Adrenal gland (tissue), 5 donors: Measurements from ENCODE around the gene MAGEE1.

ENCODE experiments used
- POLR2A ChIP-seq, 2 donors: fragments of 450-650 bp; IDR thresholded peaks; one replicate each; pipeline ENCODE4 v1.6.1; 2017; ENCODE audit warnings: antibody characterized with exemption in 2 of 2, mild to moderate bottlenecking in 2 of 2, moderate library complexity in 1 of 2
- TF ChIP-seq, protein P1 (sequence below), 6 experiments: fragments of 450-650 bp in 4 of 6; fragments of 200-600 bp in 2 of 6; sonication (generic) in 1 of 6; IDR thresholded peaks; 1 replicate in 5 of 6; 2 replicates in 1 of 6; pipeline versions ENCODE4 v1.5.1 to v1.8.0; 2016 to 2021; ENCODE audit warnings: antibody characterized with exemption in 6 of 6, mild to moderate bottlenecking in 2 of 6, moderate library complexity in 1 of 6
- donor health status: DM: no; HTN: no; CAD: no.

DNA sequence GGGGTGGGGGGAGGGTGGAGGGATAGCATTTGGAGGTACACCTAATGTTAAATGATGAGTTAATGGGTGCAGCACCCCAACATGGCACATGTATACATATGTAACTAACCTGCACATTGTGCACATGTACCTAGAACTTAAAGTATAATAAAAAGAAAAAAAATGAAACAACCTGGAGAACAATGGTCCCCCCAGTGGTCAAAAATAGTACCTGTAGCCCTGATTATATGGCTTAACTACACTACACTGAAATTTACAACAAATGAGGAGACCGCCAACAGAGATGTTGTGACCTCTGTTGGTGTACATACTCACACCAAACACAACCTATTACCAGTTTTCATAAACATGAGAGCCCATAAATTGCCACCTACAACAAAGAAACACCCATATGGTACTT is 7.3 kb upstream of the MAGEE1 start:
- no peak for TF ChIP-seq POLR2A (IDR thresholded peaks at IDR 0.05)
- TF ChIP-seq, protein P1, sequence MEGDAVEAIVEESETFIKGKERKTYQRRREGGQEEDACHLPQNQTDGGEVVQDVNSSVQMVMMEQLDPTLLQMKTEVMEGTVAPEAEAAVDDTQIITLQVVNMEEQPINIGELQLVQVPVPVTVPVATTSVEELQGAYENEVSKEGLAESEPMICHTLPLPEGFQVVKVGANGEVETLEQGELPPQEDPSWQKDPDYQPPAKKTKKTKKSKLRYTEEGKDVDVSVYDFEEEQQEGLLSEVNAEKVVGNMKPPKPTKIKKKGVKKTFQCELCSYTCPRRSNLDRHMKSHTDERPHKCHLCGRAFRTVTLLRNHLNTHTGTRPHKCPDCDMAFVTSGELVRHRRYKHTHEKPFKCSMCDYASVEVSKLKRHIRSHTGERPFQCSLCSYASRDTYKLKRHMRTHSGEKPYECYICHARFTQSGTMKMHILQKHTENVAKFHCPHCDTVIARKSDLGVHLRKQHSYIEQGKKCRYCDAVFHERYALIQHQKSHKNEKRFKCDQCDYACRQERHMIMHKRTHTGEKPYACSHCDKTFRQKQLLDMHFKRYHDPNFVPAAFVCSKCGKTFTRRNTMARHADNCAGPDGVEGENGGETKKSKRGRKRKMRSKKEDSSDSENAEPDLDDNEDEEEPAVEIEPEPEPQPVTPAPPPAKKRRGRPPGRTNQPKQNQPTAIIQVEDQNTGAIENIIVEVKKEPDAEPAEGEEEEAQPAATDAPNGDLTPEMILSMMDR (IDR thresholded peaks at IDR 0.05) = peak in 1 of 6 experiments; percentile 19
